Activated naive CD4-positive, alpha-beta T cell treated with anti-CD3 and anti-CD28 coated beads for 36 hours (primary cell): ENCODE data around the gene SEC14L3. TPM values are rescaled to one million over a fixed set of nuclear protein-coding genes. Genes with fewer than 3 reads are reported as not detected.
"Not testable (repeated sequence)": the region's sequence is repeated elsewhere in the genome, so short reads cannot be mapped to it uniquely, and the experiment has no call there.

Experiments
- CTCF ChIA-PET: fragments of 350-600 bp; sonication (Branson Sonifier 250); formaldehyde crosslinking; loops from one replicate; lab custom pipeline; 2021; ENCODE audit warnings: antibody characterized with exemption; lab: Charles Lee
- DNase-seq: peaks from one replicate; pipeline ENCODE4 v3.0.0-alpha.2; 2020
- H3K27ac Mint-ChIP-seq: one replicate; pipeline ENCODE4 v1.8.0; 2021; ENCODE audit warnings: mild to moderate bottlenecking, mixed read lengths
- H3K27me3 Mint-ChIP-seq: one replicate; pipeline ENCODE4 v1.8.0; 2021; ENCODE audit warnings: low read depth, mixed read lengths
- H3K36me3 Mint-ChIP-seq: one replicate; pipeline ENCODE4 v1.8.0; 2021; ENCODE audit warnings: low read depth, mixed read lengths
- H3K4me1 Mint-ChIP-seq: one replicate; pipeline ENCODE4 v1.8.0; 2021; ENCODE audit warnings: low read depth, mixed read lengths
- H3K4me3 Mint-ChIP-seq: one replicate; pipeline ENCODE4 v1.8.0; 2021; ENCODE audit warnings: mild to moderate bottlenecking, moderate library complexity, mixed read lengths
- H3K9me3 Mint-ChIP-seq: one replicate; pipeline ENCODE4 v1.8.0; 2021; ENCODE audit warnings: mixed read lengths
- intact Hi-C: fragments of 100-400 bp; cut with micrococcal nuclease; formaldehyde crosslinking; loops from one replicate; pipeline ENCODE4 v1.15.1; 2023
- total RNA-seq, 2 experiments: library from RNA; stranded (reverse); gene quantifications; one replicate each; pipeline ENCODE4 v1.2.3, GENCODE V29; 2021

The SEC14L3 gene
- total RNA-seq, 2 experiments from 2014 or later = not detected

DNA sequence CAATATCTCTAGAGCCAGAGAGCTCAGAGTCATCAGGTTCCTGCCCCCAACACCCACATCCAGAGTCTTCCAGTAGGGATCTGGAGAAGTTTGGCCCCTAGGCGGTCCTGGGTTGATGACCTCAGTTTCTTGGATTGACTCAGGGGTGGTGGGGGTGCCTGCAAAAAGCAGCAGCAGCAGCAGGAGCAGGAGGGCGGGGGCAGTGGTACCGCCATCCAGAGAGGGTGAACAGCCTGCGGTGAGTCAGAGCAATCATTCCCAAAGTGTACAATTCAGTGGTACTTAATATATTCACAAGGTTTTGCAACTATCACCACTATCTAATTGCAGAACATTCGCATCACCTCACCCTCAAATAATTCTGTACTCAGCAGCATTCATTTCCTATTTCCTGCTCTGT is 9.9 kb upstream of the SEC14L3 start:
- H3K36me3 Mint-ChIP-seq = no peaks in the 10 kb centered on the region
- intact Hi-C loops = no loop called here
- no peaks in the 10 kb centered on the region for H3K27me3 Mint-ChIP-seq
- H3K27ac Mint-ChIP-seq = no peak overlapping the region
- CTCF ChIA-PET = no interaction called here
- H3K4me1 Mint-ChIP-seq = no peaks in the 10 kb centered on the region
- no peak for DNase-seq
- no peaks in the 10 kb centered on the region for H3K9me3 Mint-ChIP-seq
- no peak overlapping the region for H3K4me3 Mint-ChIP-seq

DNA sequence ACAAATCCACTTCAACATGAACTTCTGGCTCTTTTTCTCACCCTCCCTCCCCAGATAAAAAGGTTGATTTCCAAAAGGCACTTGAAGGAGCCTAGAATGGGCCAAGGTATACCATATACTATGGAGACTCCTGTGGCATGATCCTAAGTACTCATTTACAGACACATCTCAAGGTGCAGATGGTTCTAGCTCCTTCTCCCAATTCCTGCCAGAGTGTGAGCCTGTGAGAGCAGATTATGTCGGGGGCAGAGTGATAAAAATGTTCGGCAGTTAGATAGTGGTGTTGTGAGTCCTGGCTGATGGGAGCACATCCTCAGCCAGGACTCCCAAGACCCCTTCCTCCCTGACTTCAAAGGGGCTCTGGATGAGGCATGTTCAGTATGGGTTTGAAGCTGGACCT is 8.2 kb upstream of the SEC14L3 start:
- H3K27ac Mint-ChIP-seq = no peak overlapping the region
- CTCF ChIA-PET = interaction anchor here (0.9 kb wide), 1 partner anchor 88 kb away, joined by 3 read pairs; no protein-coding TSS in a partner anchor
- no peak overlapping the region for H3K4me3 Mint-ChIP-seq
- no peaks in the 10 kb centered on the region for H3K4me1 Mint-ChIP-seq
- intact Hi-C loops = no loop called here
- H3K36me3 Mint-ChIP-seq = no peaks in the 10 kb centered on the region
- DNase-seq = no peak
- no peaks in the 10 kb centered on the region for H3K27me3 Mint-ChIP-seq
- no peaks in the 10 kb centered on the region for H3K9me3 Mint-ChIP-seq

DNA sequence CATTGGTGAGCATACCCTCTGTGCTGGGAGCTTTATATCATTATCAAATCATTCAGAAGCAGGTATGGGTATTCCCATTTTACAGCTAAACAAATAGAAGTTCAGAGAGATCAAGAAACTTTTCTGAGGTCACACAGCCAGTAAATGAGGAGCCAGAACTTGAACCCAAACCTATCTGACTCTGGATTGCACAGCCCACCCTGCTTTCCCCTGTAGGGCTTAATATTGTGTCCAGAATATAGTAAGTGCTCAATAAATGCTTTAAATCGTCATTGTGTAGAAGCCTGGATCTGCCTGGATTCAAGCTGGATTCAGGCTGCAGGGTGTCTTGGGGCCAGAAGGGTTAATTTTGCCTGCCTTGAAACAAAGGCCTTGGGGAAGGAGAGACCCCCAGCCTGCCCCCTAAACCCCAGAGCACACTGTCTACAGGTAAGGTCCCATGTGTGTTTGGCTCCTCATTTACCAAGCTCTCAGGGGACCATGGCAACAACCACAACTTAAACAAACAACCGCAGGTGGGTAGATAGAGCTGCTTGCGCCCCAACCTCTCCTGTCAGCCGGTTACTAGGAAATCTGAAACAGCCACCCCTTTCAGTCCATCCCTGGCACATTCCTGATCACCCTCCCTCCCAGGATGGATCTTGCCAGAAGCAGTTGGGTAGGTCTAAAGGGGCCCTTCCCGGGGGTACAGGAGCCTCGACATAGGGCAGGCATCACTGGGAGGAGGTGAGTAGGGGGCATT is 3.0 kb upstream of the SEC14L3 start:
- Mint-ChIP-seq H3K9me3 (no peaks in the 10 kb centered on the region), H3K4me3 (no peak overlapping the region), H3K4me1 (no peaks in the 10 kb centered on the region), H3K27me3 (peaks cover 5% of the 10 kb centered on the region), H3K27ac (no peak overlapping the region), H3K36me3 (no peaks in the 10 kb centered on the region)
- intact Hi-C loops = no loop called here
- CTCF ChIA-PET = interaction anchor here (0.5 to 1.4 kb wide), 3 partner anchors 10 to 445 kb away, joined by 3 read pairs; no protein-coding TSS in a partner anchor
- DNase-seq = no peak

DNA sequence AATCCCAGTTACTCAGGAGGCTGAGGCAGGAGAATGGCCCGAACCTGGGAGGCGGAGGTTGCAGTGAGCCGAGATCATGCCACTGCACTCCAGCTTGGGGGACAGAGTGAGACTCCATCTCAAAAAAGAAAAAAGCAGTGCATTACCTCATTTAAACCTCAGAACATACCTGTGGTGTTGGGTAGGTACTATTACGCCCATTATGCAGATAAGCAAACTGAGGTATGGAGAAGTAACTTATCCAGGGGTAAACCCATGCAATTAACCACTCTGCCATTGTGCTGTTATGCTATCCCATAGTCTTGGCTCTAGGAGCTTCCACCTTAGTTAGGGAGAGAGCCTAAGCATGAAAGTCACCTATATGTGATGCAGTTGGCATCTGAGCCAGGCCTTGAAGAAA is 2.3 kb upstream of the SEC14L3 start:
- Mint-ChIP-seq H3K9me3 (no peaks in the 10 kb centered on the region), H3K4me1 (no peaks in the 10 kb centered on the region), H3K36me3 (no peaks in the 10 kb centered on the region), H3K4me3 (no peak overlapping the region), H3K27me3 (peaks cover 6% of the 10 kb centered on the region), H3K27ac (no peak overlapping the region)
- intact Hi-C loops = no loop called here
- DNase-seq = no peak
- CTCF ChIA-PET = no interaction called here

DNA sequence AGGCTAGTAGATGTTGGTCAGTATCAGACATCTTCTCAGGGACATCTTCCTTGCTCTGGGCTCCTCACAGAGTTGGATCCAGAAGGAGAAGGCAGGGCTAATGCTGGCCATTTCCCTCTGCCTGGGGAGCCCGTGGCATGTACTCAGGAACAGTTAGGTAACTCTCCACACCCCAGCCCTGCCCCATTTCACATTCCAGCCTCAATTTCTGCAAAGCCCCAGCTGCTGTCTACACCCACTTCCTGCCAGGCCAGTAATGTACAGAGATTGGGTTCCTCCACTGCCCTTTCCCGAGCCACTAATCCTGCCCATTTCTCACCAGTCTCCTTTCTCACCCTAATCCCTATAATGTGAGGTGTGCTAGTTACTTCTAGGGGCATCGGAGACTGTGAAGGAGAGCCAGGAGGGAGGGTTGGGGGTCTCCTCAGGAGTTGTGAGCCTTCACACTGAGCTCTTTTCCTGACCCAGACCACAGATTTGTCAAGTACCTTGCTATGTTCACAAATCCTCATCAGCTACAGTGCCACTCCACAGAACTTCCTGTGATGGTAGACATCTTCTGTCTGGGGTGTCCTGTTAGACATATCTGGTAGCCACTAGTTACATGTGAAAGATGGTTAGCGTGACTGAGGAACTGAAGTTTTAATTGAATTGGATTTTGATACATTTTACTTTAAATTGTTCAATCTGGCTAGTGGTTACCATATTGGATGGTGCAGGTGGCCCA is 1.3 kb upstream of the SEC14L3 start:
- H3K4me1 Mint-ChIP-seq = no peaks in the 10 kb centered on the region
- intact Hi-C loops = no loop called here
- no peaks in the 10 kb centered on the region for H3K36me3 Mint-ChIP-seq
- CTCF ChIA-PET = no interaction called here
- H3K9me3 Mint-ChIP-seq = no peaks in the 10 kb centered on the region
- peaks cover 9% of the 10 kb centered on the region for H3K27me3 Mint-ChIP-seq
- H3K4me3 Mint-ChIP-seq = no peak overlapping the region
- no peak overlapping the region for H3K27ac Mint-ChIP-seq
- no peak for DNase-seq

DNA sequence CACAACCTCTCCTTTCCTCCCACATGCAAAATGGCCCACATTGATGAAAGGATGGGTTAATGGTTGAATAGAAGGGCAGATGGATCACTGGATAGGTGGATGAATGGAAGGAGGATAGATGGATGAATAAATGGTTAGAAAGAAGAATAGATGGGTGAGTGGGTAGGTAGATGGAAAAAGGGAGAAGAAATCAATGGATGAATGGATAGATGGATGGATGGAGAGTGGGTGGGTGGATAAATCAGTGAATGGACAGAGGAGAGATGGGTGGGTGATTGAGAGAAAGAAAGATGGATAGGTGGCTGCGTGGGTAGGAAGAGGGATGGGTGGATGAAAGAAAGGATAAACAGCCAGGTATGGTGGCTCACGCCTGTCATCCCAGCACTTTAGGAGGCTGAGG is 1.2 kb downstream of the SEC14L3 start:
- no peaks in the 10 kb centered on the region for H3K36me3 Mint-ChIP-seq
- H3K4me1 Mint-ChIP-seq = no peaks in the 10 kb centered on the region
- DNase-seq = no peak
- CTCF ChIA-PET = no interaction called here
- no peaks in the 10 kb centered on the region for H3K9me3 Mint-ChIP-seq
- no peak overlapping the region for H3K27ac Mint-ChIP-seq
- H3K27me3 Mint-ChIP-seq = peaks cover 9% of the 10 kb centered on the region
- no peak overlapping the region for H3K4me3 Mint-ChIP-seq
- intact Hi-C loops = no loop called here

DNA sequence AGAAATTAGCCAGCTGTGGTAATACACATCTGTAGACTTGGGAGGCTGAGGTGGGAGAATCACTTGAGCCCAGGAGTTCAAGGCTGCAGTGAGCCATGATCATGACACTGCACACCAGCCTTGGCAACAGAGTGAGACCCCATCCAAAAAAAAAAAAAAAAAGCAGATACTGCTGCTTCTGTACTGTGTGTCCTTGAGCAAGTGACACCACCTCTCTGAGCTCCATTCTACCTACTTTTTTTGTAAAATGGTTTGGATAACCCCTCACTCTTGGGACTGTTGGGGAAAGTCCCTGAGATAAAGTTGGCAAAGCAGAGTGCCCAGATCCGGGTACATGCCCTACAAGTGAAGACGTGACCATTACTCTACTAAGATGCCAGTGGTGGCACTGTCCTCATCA is 2.7 kb downstream of the SEC14L3 start:
- no peak overlapping the region for H3K4me3 Mint-ChIP-seq
- no peaks in the 10 kb centered on the region for H3K36me3 Mint-ChIP-seq
- DNase-seq = no peak
- CTCF ChIA-PET = no interaction called here
- no peaks in the 10 kb centered on the region for H3K9me3 Mint-ChIP-seq
- peaks cover 19% of the 10 kb centered on the region for H3K27me3 Mint-ChIP-seq
- intact Hi-C loops = no loop called here
- H3K4me1 Mint-ChIP-seq = no peaks in the 10 kb centered on the region
- H3K27ac Mint-ChIP-seq = no peak overlapping the region

DNA sequence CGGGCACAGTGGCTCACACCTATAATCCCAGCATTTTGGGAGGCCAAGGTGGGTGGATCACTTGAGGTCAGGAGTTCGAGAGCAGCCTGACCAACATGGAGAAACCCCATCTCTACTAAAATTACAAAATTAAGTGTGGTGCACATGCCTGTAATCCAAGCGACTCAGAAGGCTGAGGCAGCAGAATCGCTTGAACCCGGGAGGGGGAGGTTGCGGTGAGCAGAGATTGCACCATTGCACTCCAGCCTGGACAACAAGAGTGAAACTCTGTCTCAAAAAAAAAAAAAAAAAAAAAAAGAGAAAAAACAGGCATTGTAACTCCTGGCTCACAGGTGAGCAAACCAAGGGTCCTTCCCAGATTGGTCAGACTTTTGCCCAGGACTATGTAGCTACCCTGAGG is 11.3 kb downstream of the SEC14L3 start:
- intact Hi-C loops, H3K27ac Mint-ChIP-seq, H3K4me1 Mint-ChIP-seq, H3K9me3 Mint-ChIP-seq, H3K36me3 Mint-ChIP-seq, DNase-seq, H3K4me3 Mint-ChIP-seq: not testable (repeated sequence)
- CTCF ChIA-PET = interaction anchor here (0.7 kb wide), 1 partner anchor 603 kb away, joined by 3 read pairs; no protein-coding TSS in a partner anchor
- H3K27me3 Mint-ChIP-seq = peaks cover 12% of the 10 kb centered on the region

DNA sequence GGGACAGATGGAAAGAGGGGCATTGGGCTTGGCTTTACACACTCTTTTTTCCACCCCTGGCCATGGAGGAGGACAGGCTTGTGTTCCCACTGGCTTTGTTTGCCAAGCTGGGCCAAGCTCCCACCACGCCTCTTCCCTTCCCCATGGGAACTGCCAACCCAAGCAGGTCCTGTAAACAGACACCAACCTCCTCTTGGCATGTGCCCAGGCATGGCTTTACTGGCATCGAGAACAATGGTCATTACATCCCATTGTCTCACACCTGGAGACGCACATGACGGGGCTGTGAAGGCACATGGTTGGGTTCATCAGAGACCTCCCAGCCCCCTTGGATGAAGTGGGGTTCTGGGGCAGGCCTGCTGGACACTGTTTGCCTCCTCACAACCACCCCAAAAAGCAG is 11.7 kb downstream of the SEC14L3 start:
- Mint-ChIP-seq H3K36me3 (no peaks in the 10 kb centered on the region), H3K27me3 (peaks cover 9% of the 10 kb centered on the region), H3K27ac (no peak overlapping the region), H3K9me3 (no peaks in the 10 kb centered on the region), H3K4me1 (no peaks in the 10 kb centered on the region), H3K4me3 (no peak overlapping the region)
- CTCF ChIA-PET = no interaction called here
- intact Hi-C loops = no loop called here
- no peak for DNase-seq

DNA sequence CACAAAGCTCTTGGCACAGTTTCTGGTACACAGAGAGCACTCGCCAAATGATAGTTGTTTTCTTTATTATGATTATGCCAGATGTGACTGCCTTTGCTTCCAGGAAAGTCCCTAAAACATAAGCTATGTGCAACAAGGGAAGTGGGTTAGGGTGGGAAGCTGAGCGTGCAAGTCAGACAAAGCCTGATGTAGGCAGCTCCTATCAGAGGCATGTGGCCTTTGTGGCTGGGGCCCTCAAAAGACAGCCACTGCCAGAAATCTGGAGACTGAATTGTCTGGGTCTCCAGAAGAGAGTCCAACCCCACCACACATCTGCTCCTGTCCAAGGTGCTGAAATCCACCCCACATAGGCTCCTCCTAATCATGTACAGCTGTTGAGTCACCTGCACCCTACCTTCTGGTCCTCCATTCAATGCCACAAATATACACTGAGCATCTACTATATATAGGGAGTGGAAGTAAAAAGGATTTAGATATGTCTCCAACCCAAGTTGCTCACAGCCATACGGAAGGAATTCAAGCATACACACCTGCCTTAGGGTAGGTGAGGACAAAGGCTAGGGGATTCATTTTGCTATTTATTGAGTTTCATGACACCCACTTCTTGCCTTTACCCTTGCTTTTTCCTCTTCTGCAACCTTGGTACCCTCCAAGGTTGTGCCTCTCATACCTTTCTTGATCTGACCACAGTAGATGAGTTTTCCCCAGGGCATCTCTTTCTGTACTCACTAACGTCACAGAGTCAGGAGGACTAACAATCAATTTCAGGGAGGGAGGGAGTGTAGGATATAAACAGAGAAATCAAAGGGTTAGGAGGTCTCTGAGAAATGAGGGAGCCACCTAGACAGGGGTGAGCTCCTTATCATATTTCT is 12.4 kb downstream of the SEC14L3 start:
- Mint-ChIP-seq H3K27me3 (peaks cover 3% of the 10 kb centered on the region), H3K4me3 (no peak overlapping the region), H3K36me3 (no peaks in the 10 kb centered on the region), H3K4me1 (no peaks in the 10 kb centered on the region), H3K9me3 (no peaks in the 10 kb centered on the region), H3K27ac (no peak overlapping the region)
- peak; percentile 39 for DNase-seq
- CTCF ChIA-PET = interaction anchor here (1.2 kb wide), 1 partner anchor 25 kb away, joined by 4 read pairs; no protein-coding TSS in a partner anchor
- intact Hi-C loops = no loop called here

DNA sequence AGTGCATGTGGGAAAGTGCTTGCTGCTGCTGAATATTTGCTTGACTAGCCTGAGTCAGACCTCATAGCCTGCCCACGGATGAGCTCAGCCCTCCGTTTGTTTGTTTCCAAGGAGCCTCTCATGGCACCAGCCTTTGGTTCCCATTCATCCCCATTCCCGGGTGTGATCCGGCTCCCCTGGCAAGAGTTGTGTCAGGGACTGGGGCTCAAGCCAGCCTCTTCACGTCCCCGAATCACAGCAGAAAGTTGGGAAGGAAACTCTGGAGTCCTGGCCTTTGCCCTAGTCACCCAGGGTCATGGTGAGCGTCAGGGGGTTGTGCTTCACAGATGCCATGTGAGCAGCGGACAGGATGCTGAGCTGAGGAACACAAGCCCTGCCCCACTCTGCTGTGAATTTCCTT is 13.8 kb downstream of the SEC14L3 start:
- Mint-ChIP-seq H3K9me3 (no peaks in the 10 kb centered on the region), H3K27me3 (peaks cover 3% of the 10 kb centered on the region), H3K4me1 (no peaks in the 10 kb centered on the region), H3K36me3 (no peaks in the 10 kb centered on the region), H3K4me3 (no peak overlapping the region), H3K27ac (no peak overlapping the region)
- intact Hi-C loops = no loop called here
- CTCF ChIA-PET = interaction anchor here (0.6 kb wide), 1 partner anchor 138 kb away, joined by 3 read pairs; no protein-coding TSS in a partner anchor
- DNase-seq = no peak
